Renal pelvis (tissue), 12 donors: ENCODE measurements around the gene UGT2B7. TPM values are rescaled to one million over a fixed set of nuclear protein-coding genes. Genes with fewer than 3 reads are reported as not detected.
"Not testable (repeated sequence)": the region's sequence is repeated elsewhere in the genome, so short reads cannot be mapped to it uniquely, and the experiment has no call there.

Experiments used
- DNase-seq: peaks from one replicate; pipeline ENCODE4 v3.0.0-alpha.2; 2013
- long read RNA-seq, 16 experiments: transcript quantifications; one replicate each; lab custom pipeline, GENCODE V29; 2026
- polyA plus RNA-seq, 3 donors: library from polyadenylated mRNA; unstranded; fragments of 120-200 nt; gene quantifications; one replicate each; pipeline ENCODE4 v1.2.1, GENCODE V29; 2013; ENCODE audit not compliant: insufficient read length in 3 of 3

The UGT2B7 gene
- 100 to 1,000 TPM in 1 of 3 donors, 10 to 100 TPM in 2; 78.0 to 102 (median 87.8) TPM for polyA plus RNA-seq
- long read RNA-seq, donor 1, transcript UGT2B7-201 (6 exons, 1,887 nt) = major isoform, 13 of 18 reads
- long read RNA-seq, donor 1, partial matches to known transcripts = 0 of 18 reads
- long read RNA-seq, donor 1, other reads (novel, unspliced or antisense) = 5 of 18 reads
- long read RNA-seq, donor 2, transcript UGT2B7-201 (6 exons, 1,887 nt) = major isoform, 26 of 84 reads
- long read RNA-seq, donor 2, partial matches to known transcripts = 35 of 84 reads
- long read RNA-seq, donor 2, other reads (novel, unspliced or antisense) = 21 of 84 reads
- long read RNA-seq, donor 3, transcript UGT2B7-201 (6 exons, 1,887 nt) = major isoform, 11 of 61 reads
- long read RNA-seq, donor 3, partial matches to known transcripts = 44 of 61 reads
- long read RNA-seq, donor 3, other reads (novel, unspliced or antisense) = 5 of 61 reads
- long read RNA-seq, donor 4, transcript UGT2B7-201 (6 exons, 1,887 nt) = major isoform, 13 of 44 reads
- long read RNA-seq, donor 4, partial matches to known transcripts = 31 of 44 reads
- long read RNA-seq, donor 4, other reads (novel, unspliced or antisense) = 0 of 44 reads
- long read RNA-seq, donor 5, transcript UGT2B7-201 (6 exons, 1,887 nt) = major isoform, 5 of 19 reads
- long read RNA-seq, donor 5, partial matches to known transcripts = 0 of 19 reads
- long read RNA-seq, donor 5, other reads (novel, unspliced or antisense) = 13 of 19 reads
- long read RNA-seq, donor 6, transcript UGT2B7-201 (6 exons, 1,887 nt) = major isoform, 20 of 28 reads
- long read RNA-seq, donor 6, partial matches to known transcripts = 0 of 28 reads
- long read RNA-seq, donor 6, other reads (novel, unspliced or antisense) = 8 of 28 reads
- long read RNA-seq, donor 7, transcript UGT2B7-201 (6 exons, 1,887 nt) = major isoform, 10 of 43 reads
- long read RNA-seq, donor 7, partial matches to known transcripts = 19 of 43 reads
- long read RNA-seq, donor 7, other reads (novel, unspliced or antisense) = 14 of 43 reads
- long read RNA-seq, donor 8 = 0 reads
- long read RNA-seq, donor 9, transcript UGT2B7-201 (6 exons, 1,887 nt) = major isoform, 20 of 55 reads
- long read RNA-seq, donor 9, partial matches to known transcripts = 5 of 55 reads
- long read RNA-seq, donor 9, other reads (novel, unspliced or antisense) = 29 of 55 reads
- long read RNA-seq, donor 10, transcript UGT2B7-201 (6 exons, 1,887 nt) = major isoform, 27 of 27 reads
- long read RNA-seq, donor 10, partial matches to known transcripts = 0 of 27 reads
- long read RNA-seq, donor 10, other reads (novel, unspliced or antisense) = 0 of 27 reads
- long read RNA-seq, donor 11, transcript UGT2B7-201 (6 exons, 1,887 nt) = major isoform, 7 of 13 reads
- long read RNA-seq, donor 11, partial matches to known transcripts = 6 of 13 reads
- long read RNA-seq, donor 11, other reads (novel, unspliced or antisense) = 0 of 13 reads
- long read RNA-seq, donor 12, transcript UGT2B7-201 (6 exons, 1,887 nt) = major isoform, 19 of 99 reads
- long read RNA-seq, donor 12, partial matches to known transcripts = 19 of 99 reads
- long read RNA-seq, donor 12, other reads (novel, unspliced or antisense) = 60 of 99 reads
- long read RNA-seq, donor 13, partial matches to known transcripts = 0 of 1 reads
- long read RNA-seq, donor 13, other reads (novel, unspliced or antisense) = 0 of 1 reads
- long read RNA-seq, donor 14, transcript UGT2B7-201 (6 exons, 1,887 nt) = major isoform, 9 of 56 reads
- long read RNA-seq, donor 14, partial matches to known transcripts = 20 of 56 reads
- long read RNA-seq, donor 14, other reads (novel, unspliced or antisense) = 27 of 56 reads
- long read RNA-seq, donor 15, transcript UGT2B7-201 (6 exons, 1,887 nt) = major isoform, 21 of 28 reads
- long read RNA-seq, donor 15, partial matches to known transcripts = 0 of 28 reads
- long read RNA-seq, donor 15, other reads (novel, unspliced or antisense) = 5 of 28 reads
- long read RNA-seq, donor 16, transcript UGT2B7-201 (6 exons, 1,887 nt) = major isoform, 29 of 40 reads
- long read RNA-seq, donor 16, partial matches to known transcripts = 9 of 40 reads
- long read RNA-seq, donor 16, other reads (novel, unspliced or antisense) = 0 of 40 reads

GRCh38 chr4:69096111-69096656 lies at the start of gene UGT2B7:
TSS of gene UGT2B7 (plus strand) at chr4:69096474. CDS start at chr4:69096521, 47 bp downstream.
- DNase-seq = no peak

DNA sequence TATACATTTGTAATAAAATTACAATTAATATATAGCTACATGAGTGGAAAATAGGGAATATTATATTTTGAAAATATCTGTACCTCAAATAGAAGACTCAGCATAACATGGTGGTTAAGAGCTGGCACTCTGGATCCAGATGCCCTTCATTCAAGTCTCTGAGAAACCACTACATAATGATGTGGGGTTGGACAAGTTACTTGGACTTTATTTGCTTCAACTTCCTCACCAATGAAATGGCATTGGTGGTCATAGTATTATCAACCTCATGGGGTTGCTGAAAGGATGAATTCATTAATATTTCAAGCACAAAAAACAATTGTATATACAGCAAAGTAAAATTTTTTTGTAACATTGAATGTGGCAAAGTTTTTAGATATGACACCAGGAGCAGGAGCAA lies 46.4 kb upstream of the UGT2B7 start:
- DNase-seq = no peak

DNA sequence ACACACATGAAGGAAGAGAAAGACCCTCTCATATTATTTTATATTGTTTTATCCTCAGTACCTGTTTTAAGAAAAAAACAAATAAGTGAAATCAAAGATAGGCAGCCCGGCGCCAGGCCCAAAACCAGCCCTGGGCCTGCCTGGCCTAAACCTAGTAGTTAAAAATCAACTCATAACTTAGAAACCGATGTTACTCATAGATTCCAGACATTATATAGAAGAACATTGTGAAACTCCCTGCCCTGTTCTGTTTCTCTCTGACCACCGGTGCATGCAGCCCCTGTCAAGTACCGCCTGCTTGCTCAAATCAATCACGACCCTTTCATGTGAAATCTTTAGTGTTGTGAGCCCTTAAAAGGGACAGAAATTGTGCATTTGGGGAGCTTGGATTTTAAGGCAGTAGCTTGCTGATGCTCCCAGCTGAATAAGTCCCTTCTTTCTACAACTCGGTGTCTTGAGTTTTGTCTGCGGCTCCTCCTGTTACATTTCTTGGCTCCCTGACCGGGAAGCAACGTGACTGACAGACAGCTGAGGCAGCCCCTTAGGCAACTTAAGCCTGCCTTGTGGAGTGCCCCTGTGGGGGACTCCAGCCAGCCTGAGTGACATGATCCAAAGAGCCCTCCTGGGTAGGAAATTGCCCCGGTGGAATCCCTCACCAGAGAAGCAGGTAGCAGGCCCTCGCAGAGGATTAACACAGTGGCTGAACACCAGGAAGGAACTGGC lies 45.3 kb upstream of the UGT2B7 start:
- DNase-seq = peak; percentile 4

GRCh38 chr4:69051576-69051943 lies 44.7 kb upstream of the UGT2B7 start:
- no peak for DNase-seq

DNA sequence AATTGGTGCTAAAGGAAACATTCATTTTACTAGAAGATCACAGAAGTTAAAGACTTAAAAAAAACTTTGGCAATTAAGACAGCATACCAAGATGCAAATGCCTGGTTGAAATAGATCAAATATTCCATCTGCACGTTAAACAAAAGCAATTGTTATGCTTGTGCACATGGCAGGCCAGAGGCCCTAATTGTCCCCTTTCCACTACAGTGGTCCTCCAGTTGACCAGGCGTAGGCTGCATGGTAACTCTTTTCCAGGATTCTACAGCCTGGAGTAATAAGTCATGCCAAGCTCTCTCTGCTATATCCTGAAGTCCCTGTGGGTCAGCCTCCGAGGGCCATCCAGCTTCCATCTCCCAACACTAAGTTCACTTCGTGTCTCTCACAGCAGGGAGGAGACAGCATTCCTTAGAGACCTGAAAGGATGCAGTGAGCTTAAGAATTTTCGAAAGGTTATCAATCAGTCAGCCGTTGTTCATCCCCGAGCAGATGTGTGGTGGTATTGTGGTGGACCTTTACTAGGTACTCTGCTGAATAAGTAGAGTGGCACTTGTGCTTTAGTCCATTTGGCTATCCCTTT lies 42.9 kb upstream of the UGT2B7 start:
- not testable (repeated sequence) for DNase-seq

DNA sequence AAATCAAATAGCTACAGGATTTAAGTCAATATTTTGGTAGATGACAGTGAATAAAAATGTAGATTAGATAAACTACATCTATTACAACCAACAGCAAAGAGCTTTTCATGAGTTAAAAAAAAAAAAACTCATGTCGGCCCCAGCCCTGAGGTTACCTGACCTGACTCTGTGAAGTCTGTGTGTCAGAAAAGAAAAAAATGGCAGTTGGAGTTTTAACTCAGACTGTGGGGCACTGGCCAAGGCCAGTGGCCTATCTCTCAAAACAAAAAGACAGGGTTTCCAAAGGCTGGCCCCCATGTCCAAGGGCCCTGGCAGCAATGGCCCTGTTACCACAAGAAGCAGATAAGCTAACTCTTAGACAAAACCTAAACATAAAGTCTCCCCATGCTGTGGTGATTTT lies 42.2 kb upstream of the UGT2B7 start:
- DNase-seq = not testable (repeated sequence)

DNA sequence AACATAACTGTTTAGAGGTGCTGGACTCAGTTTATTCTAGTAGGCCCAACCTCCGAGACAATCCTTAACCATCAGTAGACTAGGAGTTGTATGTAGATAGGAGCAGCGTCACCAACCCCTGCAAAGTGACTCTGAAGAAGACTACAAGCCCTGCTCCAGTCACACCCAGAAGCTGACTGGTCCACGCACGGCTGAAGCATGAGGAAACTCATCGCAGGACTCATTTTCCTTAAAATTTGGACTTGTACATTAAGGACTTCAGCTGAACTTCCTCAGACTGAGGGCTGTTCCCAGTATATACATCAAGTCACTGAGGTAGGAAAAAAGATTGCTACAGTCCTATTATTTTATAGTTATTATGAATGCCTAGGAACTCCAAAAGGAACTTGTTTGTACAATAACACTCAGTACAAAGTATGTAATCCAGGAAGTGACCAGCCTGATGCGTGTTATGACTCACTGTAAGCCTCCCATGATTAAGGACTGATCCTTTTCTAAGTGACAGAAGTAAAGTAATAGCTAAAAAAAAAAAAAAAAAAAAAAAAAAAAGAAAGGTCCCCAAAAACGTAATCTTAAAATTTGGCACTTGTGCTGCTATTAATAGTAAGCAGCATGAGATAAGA lies 41.6 kb upstream of the UGT2B7 start:
- no peak for DNase-seq

GRCh38 chr4:69056150-69056549 lies 40.1 kb upstream of the UGT2B7 start:
- no peak for DNase-seq

DNA sequence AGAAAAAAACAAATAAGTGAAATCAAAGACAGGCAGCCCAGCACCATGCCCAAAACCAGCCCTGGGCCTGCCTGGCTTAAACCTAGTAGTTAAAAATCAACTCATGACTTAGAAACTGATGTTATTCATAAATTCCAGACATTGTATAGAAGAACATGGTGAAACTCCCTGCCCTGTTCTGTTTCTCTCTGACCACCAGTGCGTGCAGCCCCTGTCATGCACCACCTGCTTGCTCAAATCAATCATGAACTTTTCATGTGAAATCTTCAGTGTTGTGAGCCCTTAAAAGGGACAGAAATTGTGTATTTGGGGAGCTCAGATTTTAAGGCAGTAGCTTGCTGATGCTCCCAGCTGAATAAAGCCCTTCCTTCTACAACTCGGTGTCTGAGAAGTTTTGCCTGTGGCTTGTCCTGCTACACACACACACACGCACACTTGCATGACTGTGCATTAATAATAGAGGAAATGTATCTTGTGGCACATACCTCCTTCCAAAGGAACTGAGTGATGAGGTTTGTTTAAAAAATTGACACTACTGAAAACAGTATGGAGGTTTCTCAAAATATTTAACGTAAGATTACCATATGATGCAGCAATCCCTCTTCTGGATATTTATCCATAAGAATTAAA lies 39.2 kb upstream of the UGT2B7 start:
- peak; percentile 4 for DNase-seq

- DNase-seq = peak; percentile 5
Observed at GRCh38 chr4:69057620-69058409, 38.5 kb upstream of the UGT2B7 start.

- DNase-seq = no peak
Observed at GRCh38 chr4:69058410-69059059, 37.7 kb upstream of the UGT2B7 start.

- no peak for DNase-seq
Observed at GRCh38 chr4:69060651-69061308, 35.5 kb upstream of the UGT2B7 start.

GRCh38 chr4:69064391-69064790 lies 31.9 kb upstream of the UGT2B7 start:
- no peak for DNase-seq

DNA sequence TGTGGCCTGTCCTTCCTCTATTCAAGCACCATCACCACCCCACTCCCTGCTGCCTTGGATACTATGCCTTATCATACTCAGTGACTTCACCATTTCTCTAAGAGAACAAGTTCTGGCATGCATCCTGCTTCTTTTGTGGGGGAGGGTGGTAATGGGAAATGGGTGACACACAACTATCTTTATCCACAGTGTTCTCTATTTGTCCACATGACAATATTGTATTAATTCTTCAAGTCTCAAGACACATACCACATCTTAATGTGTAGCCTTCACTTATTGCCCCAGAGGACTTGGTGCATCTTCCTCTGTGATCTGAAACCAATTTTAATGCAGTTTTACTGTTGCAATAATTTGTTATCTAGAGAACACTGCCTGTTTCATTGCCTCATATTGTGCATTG lies 29.3 kb upstream of the UGT2B7 start:
- DNase-seq = no peak

DNA sequence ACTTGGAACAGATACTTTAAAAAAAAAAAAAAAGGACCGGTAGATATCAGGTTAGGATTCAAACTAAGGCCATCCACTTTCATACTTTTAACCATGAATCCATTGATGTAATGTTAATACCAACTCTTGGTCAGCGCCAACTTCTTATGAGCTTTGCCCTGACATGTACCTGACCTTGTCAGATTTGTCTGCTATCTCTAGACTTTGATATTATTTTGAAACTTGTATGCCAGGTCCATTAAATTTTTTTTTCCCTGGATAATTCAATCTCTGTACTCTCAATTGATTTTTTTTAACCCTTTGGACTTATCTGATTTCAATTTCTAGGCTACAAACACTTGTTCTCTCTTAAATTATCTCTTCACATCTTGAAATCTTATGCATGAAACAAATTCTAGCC lies 27.2 kb upstream of the UGT2B7 start:
- DNase-seq = no peak

GRCh38 chr4:69070590-69070989 lies 25.7 kb upstream of the UGT2B7 start:
- DNase-seq = no peak
